HCT116 (cell line): ENCODE measurements around the gene CPN2. TPM values are rescaled to one million over a fixed set of nuclear protein-coding genes. Genes with fewer than 3 reads are reported as not detected.

Source experiments
- ATAC-seq: fragments of 200-7000 bp; cut with Tn5 transposase; 2 replicates; pipeline ENCODE4 v1.9.1; 2020; ENCODE audit warnings: mild to moderate bottlenecking, moderate library complexity
- BruUV-seq: library from RNA; stranded (reverse); fragments of 400-500 nt; replicated peaks from 2 replicates; lab custom pipeline; 2021; lab: Mats Ljungman, UMichigan
- CTCF ChIA-PET: fragments of 300-600 bp; sonication (Branson Sonifier 250); formaldehyde crosslinking; loops from one replicate; lab custom pipeline; 2021; ENCODE audit warnings: antibody characterized with exemption; lab: Charles Lee
- POLR2A ChIA-PET: fragments of 300-600, 350-600 bp; sonication (Branson Sonifier 250); formaldehyde crosslinking; loops from one replicate; lab custom pipeline; 2021; ENCODE audit warnings: antibody characterized with exemption; lab: Charles Lee
- RAD21 ChIA-PET, 2 experiments: fragments of 300-600 bp; sonication (Branson Sonifier 250); formaldehyde crosslinking; loops; one replicate each; lab custom pipeline; 2023; ENCODE audit warnings: low total read pairs in 2 of 2; ENCODE audit not compliant: uncharacterized antibody in 2 of 2, unreplicated experiment in 2 of 2, low non-redundant PET in 1 of 2; lab: Charles Lee
- DNase-seq: peaks from one replicate; pipeline ENCODE4 v3.0.0-alpha.2; 2010; ENCODE audit warnings: low read depth, low spot score
- H2AFZ ChIP-seq: fragments of 200-600 bp; shearing (Covaris generic), sonication (generic); 2 replicates; pipeline ENCODE4 v1.6.1; 2017; ENCODE audit warnings: low read depth, mixed run types, mixed read lengths, antibody characterized with exemption, low read length; ENCODE audit not compliant: poor library complexity, severe bottlenecking
- H3K27ac ChIP-seq: 2 replicates; pipeline ENCODE4 v1.5.1; 2012; ENCODE audit warnings: low read depth, low read length
- H3K27me3 ChIP-seq: fragments of 200-600 bp; sonication (generic); 2 replicates; pipeline ENCODE4 v1.6.1; 2016; ENCODE audit warnings: mixed run types, low read length, mixed read lengths; ENCODE audit not compliant: insufficient read depth
- H3K36me3 ChIP-seq, 2 experiments: fragments of 200-500 bp in 1 of 2; fragments of 200-600 bp in 1 of 2; sonication (Bioruptor generic) in 1 of 2; sonication (generic) in 1 of 2; 2 replicates each; pipeline versions ENCODE4 v1.5.1 to v1.6.1; 2014 to 2016; ENCODE audit warnings: low read length in 2 of 2, inconsistent platforms in 1 of 2, mixed read lengths in 1 of 2, mixed run types in 1 of 2; ENCODE audit not compliant: insufficient read depth in 2 of 2, control insufficient read depth in 1 of 2
- H3K4me1 ChIP-seq, 2 experiments: fragments of 200-600 bp in 1 of 2; sonication (generic) in 1 of 2; 2 replicates each; pipeline versions ENCODE4 v1.5.1 to v1.6.1; 2012 to 2017; ENCODE audit warnings: low read length in 2 of 2, inconsistent platforms in 1 of 2, mild to moderate bottlenecking in 1 of 2, mixed read lengths in 1 of 2, mixed run types in 1 of 2, moderate library complexity in 1 of 2; ENCODE audit not compliant: insufficient read depth in 2 of 2, control insufficient read depth in 1 of 2
- H3K4me2 ChIP-seq: fragments of 200-600 bp; sonication (generic); 2 replicates; pipeline ENCODE4 v1.6.1; 2017; ENCODE audit warnings: mixed run types, low read length, mixed read lengths
- H3K4me3 ChIP-seq, 2 experiments: fragments of 200-600 bp in 1 of 2; sonication (generic) in 1 of 2; replicated peaks in 1 of 2; 2 replicates each; pipeline ENCODE4 v1.5.1; 2011 to 2016; ENCODE audit warnings: low read length in 2 of 2, control low read depth in 1 of 2, low read depth in 1 of 2, mild to moderate bottlenecking in 1 of 2, mixed read lengths in 1 of 2, mixed run types in 1 of 2
- H3K79me2 ChIP-seq: fragments of 200-600 bp; sonication (generic); 2 replicates; pipeline ENCODE4 v1.6.1; 2017; ENCODE audit warnings: mild to moderate bottlenecking, mixed run types, low read length, moderate library complexity, mixed read lengths; ENCODE audit not compliant: insufficient read depth
- H3K9ac ChIP-seq: fragments of 200-600 bp; sonication (generic); 2 replicates; pipeline ENCODE4 v1.6.1; 2016; ENCODE audit warnings: low read length, mixed read lengths
- H3K9me2 ChIP-seq: fragments of 200-600 bp; sonication (generic), shearing (Covaris generic); 2 replicates; pipeline ENCODE4 v1.6.1; 2017; ENCODE audit warnings: mixed run types, mild to moderate bottlenecking, moderate library complexity; ENCODE audit not compliant: insufficient read depth
- H3K9me3 ChIP-seq, 2 experiments: fragments of 200-500 bp in 1 of 2; fragments of 200-600 bp in 1 of 2; sonication (Bioruptor generic) in 1 of 2; sonication (generic) in 1 of 2; 2 replicates each; pipeline ENCODE4 v1.6.1; 2014 to 2017; ENCODE audit warnings: low read length in 2 of 2, mixed read lengths in 2 of 2, inconsistent platforms in 1 of 2, low read depth in 1 of 2, mild to moderate bottlenecking in 1 of 2, mixed run types in 1 of 2, moderate library complexity in 1 of 2; ENCODE audit not compliant: control insufficient read depth in 1 of 2, insufficient read depth in 1 of 2
- H4K20me1 ChIP-seq: fragments of 200-600 bp; sonication (generic), shearing (Covaris generic); 2 replicates; pipeline ENCODE4 v1.6.1; 2017; ENCODE audit warnings: mixed run types, mild to moderate bottlenecking, moderate library complexity; ENCODE audit not compliant: insufficient read depth
- EGR1 ChIP-seq: IDR thresholded peaks from 2 replicates; pipeline ENCODE4 v1.6.1; 2012; ENCODE audit warnings: low read depth
- SRF ChIP-seq: IDR thresholded peaks from 2 replicates; pipeline ENCODE4 v1.6.1; 2012; ENCODE audit warnings: low read depth
- TCF7L2 ChIP-seq: IDR thresholded peaks from 2 replicates; pipeline ENCODE4 v1.7.0; 2011; ENCODE audit warnings: borderline replicate concordance, inconsistent platforms; ENCODE audit not compliant: insufficient read depth, insufficient read length; ENCODE audit errors: extremely low read depth
- YY1 ChIP-seq: IDR thresholded peaks from 2 replicates; pipeline ENCODE4 v1.6.1; 2011; ENCODE audit warnings: low read length, low read depth, moderate library complexity, mild to moderate bottlenecking; ENCODE audit not compliant: insufficient replicate concordance; ENCODE audit errors: extremely low read depth
- ZFX ChIP-seq: fragments of 450-650 bp; IDR thresholded peaks from 2 replicates; pipeline ENCODE4 v1.6.1; 2017
- intact Hi-C: fragments of 100-400 bp; cut with micrococcal nuclease; formaldehyde crosslinking; loops from 2 replicates; pipeline ENCODE4 v1.10.0; 2022
- total RNA-seq: library from RNA; stranded (reverse); gene quantifications from one replicate; pipeline ENCODE4 v1.2.1, GENCODE V29; 2021; ENCODE audit not compliant: unreplicated experiment
- TF ChIP-seq, protein P1 (sequence below), 3 experiments: fragments of 200-600 bp in 1 of 3; sonication (generic) in 1 of 3; IDR thresholded peaks in 2 of 3; conservative IDR thresholded peaks in 1 of 3; 2 replicates each; pipeline ENCODE4 v1.5.1; 2012 to 2017; ENCODE audit warnings: low read depth in 2 of 3, low read length in 2 of 3, antibody characterized with exemption in 1 of 3, borderline replicate concordance in 1 of 3, control low read depth in 1 of 3, mild to moderate bottlenecking in 1 of 3, mixed read lengths in 1 of 3, mixed run types in 1 of 3, moderate library complexity in 1 of 3; ENCODE audit not compliant: insufficient read depth in 1 of 3

The CPN2 gene
- total RNA-seq, 1 experiment from 2014 or later, result not detected

DNA sequence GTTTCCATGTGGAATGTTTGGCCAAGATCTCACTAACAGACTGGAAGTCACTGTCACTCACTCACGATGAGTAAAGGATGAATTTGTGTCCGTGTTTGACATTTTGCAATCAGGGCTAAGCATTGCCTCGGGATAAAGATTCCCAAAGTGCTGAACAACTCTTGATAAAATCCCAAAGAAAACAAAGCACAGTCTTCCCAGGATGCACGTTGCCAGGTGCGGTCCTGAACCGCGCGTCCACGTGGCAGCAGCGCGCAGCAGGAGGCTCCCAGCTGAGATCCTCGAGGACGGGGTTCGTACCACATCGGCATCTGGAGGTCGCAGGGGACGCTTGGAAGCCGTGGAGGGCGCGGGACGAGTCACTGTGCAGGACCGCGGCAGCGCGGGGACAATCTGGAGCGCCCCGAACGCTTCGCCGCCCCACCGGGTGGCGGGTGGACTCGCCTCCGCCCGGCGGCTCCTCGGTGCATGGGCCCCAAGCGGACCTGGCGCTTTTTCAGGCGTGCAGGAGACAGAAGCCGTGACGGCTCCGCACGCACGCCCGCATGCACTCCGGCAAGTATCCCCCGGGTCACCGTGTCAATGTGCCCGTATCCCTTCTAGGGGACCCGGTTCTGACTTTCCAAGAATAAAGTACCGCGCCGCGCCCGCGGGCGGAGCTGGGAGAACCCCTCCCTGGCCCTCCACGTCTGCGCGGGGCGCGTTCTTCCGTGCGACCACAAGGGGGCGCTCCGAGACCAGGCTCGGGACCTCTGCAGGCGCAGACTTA is 17.7 kb downstream of the CPN2 start:
- CTCF ChIA-PET, result interaction anchor here (0.6 to 2.5 kb wide), 14 partner anchors 9 to 920 kb away, joined by 3 to 24 read pairs (median 5); no protein-coding TSS in a partner anchor
- POLR2A ChIA-PET, result interaction anchor here (0.9 kb wide), 1 partner anchor 11 kb away, joined by 3 read pairs; no protein-coding TSS in a partner anchor
- peak; percentile 94 for ATAC-seq
- Histone ChIP-seq H3K27ac (no peak overlapping the region; the same call in 1 of the 2 replicates), H3K9me3 (no peaks in the 10 kb centered on the region), H3K36me3 (no peaks in the 10 kb centered on the region), H3K4me2 (peak overlapping the region; percentile 81), H3K4me3 (peak overlapping the region; percentile 42 to 49), H3K9me2 (no peaks in the 10 kb centered on the region), H2AFZ (peak overlapping the region; percentile 72), H4K20me1 (no peaks in the 10 kb centered on the region), H3K9ac (peak overlapping the region; percentile 49), H3K27me3 (no peaks in the 10 kb centered on the region), H3K4me1 (peaks cover 14 to 35% of the 10 kb centered on the region in 2 experiments; a peak in 3 of 4 replicates), H3K79me2 (no peaks in the 10 kb centered on the region)
- no TSS peak for BruUV-seq
- peak; percentile 64; the same call in 1 of the 2 replicates for TF ChIP-seq ZFX
- TF ChIP-seq SRF, result no peak
- TF ChIP-seq, protein P1, sequence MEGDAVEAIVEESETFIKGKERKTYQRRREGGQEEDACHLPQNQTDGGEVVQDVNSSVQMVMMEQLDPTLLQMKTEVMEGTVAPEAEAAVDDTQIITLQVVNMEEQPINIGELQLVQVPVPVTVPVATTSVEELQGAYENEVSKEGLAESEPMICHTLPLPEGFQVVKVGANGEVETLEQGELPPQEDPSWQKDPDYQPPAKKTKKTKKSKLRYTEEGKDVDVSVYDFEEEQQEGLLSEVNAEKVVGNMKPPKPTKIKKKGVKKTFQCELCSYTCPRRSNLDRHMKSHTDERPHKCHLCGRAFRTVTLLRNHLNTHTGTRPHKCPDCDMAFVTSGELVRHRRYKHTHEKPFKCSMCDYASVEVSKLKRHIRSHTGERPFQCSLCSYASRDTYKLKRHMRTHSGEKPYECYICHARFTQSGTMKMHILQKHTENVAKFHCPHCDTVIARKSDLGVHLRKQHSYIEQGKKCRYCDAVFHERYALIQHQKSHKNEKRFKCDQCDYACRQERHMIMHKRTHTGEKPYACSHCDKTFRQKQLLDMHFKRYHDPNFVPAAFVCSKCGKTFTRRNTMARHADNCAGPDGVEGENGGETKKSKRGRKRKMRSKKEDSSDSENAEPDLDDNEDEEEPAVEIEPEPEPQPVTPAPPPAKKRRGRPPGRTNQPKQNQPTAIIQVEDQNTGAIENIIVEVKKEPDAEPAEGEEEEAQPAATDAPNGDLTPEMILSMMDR (IDR thresholded peaks at IDR 0.05 in 2 of 3, conservative IDR thresholded peaks at IDR 0.05 in 1 of 3; ENCODE audit: borderline replicate concordance in 1 of 3, insufficient read depth in 1 of 3, low read depth in 2 of 3, low read length in 2 of 3), result peak in 2 of 3 experiments; percentile 89 to 97; a peak in 4 of 6 replicates
- no peak for TF ChIP-seq EGR1
- peak; percentile 76 for TF ChIP-seq TCF7L2
- TF ChIP-seq YY1, result peak; percentile 48
- intact Hi-C loops, result loop anchor here (1.0 to 10.0 kb wide), 6 partner anchors 71 to 1181 kb away; partner anchors contain the start of gene LSG1
- RAD21 ChIA-PET, result interaction anchor here (0.7 to 1.6 kb wide), 4 partner anchors 10 to 261 kb away, joined by 3 to 4 read pairs (median 3); no protein-coding TSS in a partner anchor
- peak; percentile 76 for DNase-seq
